Osteocyte (in vitro differentiated cells): ENCODE results near the gene RAP1GAP2. TPM values are rescaled to one million over a fixed set of nuclear protein-coding genes. Genes with fewer than 3 reads are reported as not detected.

Experiments used
- DNase-seq: peaks from one replicate; pipeline ENCODE4 v3.0.0; 2021; ENCODE audit warnings: mixed read lengths; ENCODE audit not compliant: unreplicated experiment; ENCODE audit errors: extremely low spot score
- H3K27ac Mint-ChIP-seq: one replicate; pipeline ENCODE4 v1.8.0; 2021; ENCODE audit warnings: mild to moderate bottlenecking, mixed read lengths; ENCODE audit not compliant: unreplicated experiment
- H3K27me3 Mint-ChIP-seq: one replicate; pipeline ENCODE4 v1.8.0; 2021; ENCODE audit warnings: mixed read lengths; ENCODE audit not compliant: unreplicated experiment
- H3K36me3 Mint-ChIP-seq: one replicate; pipeline ENCODE4 v1.8.0; 2021; ENCODE audit warnings: mixed read lengths; ENCODE audit not compliant: unreplicated experiment
- H3K4me1 Mint-ChIP-seq: one replicate; pipeline ENCODE4 v1.8.0; 2021; ENCODE audit warnings: mixed read lengths; ENCODE audit not compliant: unreplicated experiment
- H3K4me3 Mint-ChIP-seq: one replicate; pipeline ENCODE4 v1.8.0; 2021; ENCODE audit warnings: mild to moderate bottlenecking, moderate library complexity, mixed read lengths; ENCODE audit not compliant: unreplicated experiment
- H3K9me3 Mint-ChIP-seq: one replicate; pipeline ENCODE4 v1.8.0; 2021; ENCODE audit warnings: mixed read lengths; ENCODE audit not compliant: unreplicated experiment
- total RNA-seq: library from RNA; stranded (reverse); gene quantifications from 2 replicates; pipeline ENCODE4 v1.2.1, GENCODE V29; 2021
- TF ChIP-seq, protein P1 (sequence below): fragments of 200-600 bp; sonication (generic); IDR thresholded peaks from 2 replicates; pipeline ENCODE4 v1.5.0; 2021; ENCODE audit warnings: antibody characterized with exemption, mild to moderate bottlenecking, moderate library complexity

Gene RAP1GAP2
- total RNA-seq, 1 donor from 2014 or later, result 6.3 TPM

DNA sequence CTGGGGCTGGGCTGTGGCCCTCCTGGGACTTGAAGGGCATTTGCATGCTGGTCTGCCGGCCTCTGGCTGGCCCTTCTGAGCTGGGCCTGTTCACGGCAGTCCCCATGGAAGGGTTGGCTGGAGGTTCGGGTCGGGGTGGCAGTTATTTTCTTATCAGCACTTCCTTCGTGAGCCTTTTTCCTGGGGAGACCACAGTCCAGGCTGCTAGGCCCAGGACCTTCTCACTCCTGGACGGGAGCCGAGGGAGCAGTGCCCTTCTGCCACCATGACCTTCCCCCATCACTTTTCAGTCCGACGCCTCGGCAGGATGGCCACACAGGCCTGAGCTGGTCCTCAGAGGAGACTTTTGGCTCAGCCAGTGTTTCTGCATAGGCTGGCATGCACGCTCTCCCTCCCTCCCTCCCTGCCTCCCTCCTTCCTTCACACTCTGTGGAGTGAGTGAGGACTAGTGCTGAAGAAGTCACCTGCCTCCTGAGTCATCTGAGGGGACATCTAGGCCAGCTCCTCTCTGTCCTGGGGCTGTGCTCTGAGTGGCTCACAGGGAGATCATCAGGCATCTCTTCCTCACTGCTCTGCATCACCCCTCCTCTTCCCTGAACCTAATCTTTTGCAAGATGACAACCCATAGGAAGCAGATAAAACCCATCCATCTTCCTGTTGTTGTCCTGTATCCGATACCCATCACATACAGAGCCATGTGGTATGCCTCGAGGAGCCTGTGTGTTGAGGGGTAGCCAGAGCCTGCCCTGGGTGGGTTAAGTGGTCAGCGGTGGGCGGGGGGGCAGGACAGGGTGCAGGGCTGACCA is 109.7 kb downstream of the RAP1GAP2 start:
- H3K4me3 Mint-ChIP-seq, result no peak overlapping the region
- no peak overlapping the region for H3K27ac Mint-ChIP-seq
- no peak for DNase-seq
- peaks cover 5% of the 10 kb centered on the region for H3K9me3 Mint-ChIP-seq
- TF ChIP-seq, protein P1, sequence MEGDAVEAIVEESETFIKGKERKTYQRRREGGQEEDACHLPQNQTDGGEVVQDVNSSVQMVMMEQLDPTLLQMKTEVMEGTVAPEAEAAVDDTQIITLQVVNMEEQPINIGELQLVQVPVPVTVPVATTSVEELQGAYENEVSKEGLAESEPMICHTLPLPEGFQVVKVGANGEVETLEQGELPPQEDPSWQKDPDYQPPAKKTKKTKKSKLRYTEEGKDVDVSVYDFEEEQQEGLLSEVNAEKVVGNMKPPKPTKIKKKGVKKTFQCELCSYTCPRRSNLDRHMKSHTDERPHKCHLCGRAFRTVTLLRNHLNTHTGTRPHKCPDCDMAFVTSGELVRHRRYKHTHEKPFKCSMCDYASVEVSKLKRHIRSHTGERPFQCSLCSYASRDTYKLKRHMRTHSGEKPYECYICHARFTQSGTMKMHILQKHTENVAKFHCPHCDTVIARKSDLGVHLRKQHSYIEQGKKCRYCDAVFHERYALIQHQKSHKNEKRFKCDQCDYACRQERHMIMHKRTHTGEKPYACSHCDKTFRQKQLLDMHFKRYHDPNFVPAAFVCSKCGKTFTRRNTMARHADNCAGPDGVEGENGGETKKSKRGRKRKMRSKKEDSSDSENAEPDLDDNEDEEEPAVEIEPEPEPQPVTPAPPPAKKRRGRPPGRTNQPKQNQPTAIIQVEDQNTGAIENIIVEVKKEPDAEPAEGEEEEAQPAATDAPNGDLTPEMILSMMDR, result no peak
- no peaks in the 10 kb centered on the region for H3K36me3 Mint-ChIP-seq
- H3K4me1 Mint-ChIP-seq, result peaks cover 17% of the 10 kb centered on the region
- no peaks in the 10 kb centered on the region for H3K27me3 Mint-ChIP-seq

- Mint-ChIP-seq H3K4me1 (peaks cover 17% of the 10 kb centered on the region), H3K27ac (no peak overlapping the region), H3K27me3 (no peaks in the 10 kb centered on the region), H3K9me3 (peaks cover 5% of the 10 kb centered on the region), H3K4me3 (no peak overlapping the region), H3K36me3 (no peaks in the 10 kb centered on the region)
- TF ChIP-seq, protein P1, result no peak
- no peak for DNase-seq
Observed at GRCh38 chr17:2906901-2907300, 110.7 kb downstream of the RAP1GAP2 start.

DNA sequence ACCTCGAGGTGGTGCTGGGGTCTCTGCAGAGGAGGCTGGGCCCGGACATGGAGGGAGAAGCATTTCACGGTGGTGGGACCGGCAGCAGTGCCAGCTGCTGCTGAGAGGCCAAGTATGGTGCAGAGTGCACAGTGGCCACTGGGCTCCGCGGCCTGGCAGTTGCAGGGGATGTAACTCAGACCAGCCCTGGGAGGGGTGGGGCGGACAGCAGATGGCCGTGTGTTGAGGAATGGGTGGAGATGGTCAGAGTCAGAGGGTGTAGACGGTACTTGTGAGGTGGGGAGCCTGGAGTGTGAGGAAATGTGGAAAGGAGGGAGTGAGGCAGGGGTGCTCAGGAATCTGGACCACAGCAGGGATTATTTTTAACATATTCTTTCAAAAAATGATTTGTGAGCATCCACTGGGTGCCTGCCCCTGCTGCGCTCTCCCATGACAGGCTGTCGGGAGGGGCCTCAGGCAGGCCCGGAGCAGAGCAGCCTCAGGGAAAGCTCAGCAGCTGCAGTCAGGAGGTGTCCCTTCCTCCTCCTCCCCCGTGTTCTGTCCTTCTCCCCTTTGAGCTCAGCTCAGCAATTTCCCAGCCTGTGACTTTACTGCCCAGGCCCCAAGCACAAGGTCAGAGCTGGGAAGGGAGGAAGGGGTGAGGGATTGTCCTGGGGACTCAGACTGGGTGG is 113.1 kb downstream of the RAP1GAP2 start:
- Mint-ChIP-seq H3K4me1 (peaks cover 17% of the 10 kb centered on the region), H3K27me3 (no peaks in the 10 kb centered on the region), H3K27ac (no peak overlapping the region), H3K4me3 (no peak overlapping the region), H3K36me3 (no peaks in the 10 kb centered on the region), H3K9me3 (peaks cover 5% of the 10 kb centered on the region)
- TF ChIP-seq, protein P1, result no peak
- no peak for DNase-seq

DNA sequence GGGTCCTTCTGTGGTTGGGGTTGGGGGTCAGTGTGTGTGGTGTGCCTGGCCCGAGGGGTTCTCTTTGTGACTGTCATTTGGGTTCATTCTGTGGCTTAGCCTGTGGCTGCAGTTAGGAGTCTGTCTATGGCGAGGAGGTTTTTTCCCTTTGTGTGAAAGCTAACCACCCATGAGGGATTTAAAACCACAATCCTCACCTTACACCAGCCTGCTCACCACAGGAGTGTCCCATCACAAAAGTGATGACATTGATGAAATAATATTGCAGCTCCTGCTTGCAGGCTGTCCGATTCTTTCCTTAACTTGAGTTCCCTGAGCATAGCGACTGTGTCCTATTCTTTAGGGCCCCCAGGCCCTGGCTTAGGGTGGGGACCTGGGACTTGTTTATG is 113.6 kb downstream of the RAP1GAP2 start:
- no peak for DNase-seq
- TF ChIP-seq, protein P1, result no peak
- Mint-ChIP-seq H3K27me3 (no peaks in the 10 kb centered on the region), H3K36me3 (no peaks in the 10 kb centered on the region), H3K9me3 (peaks cover 5% of the 10 kb centered on the region), H3K27ac (no peak overlapping the region), H3K4me3 (no peak overlapping the region), H3K4me1 (peaks cover 17% of the 10 kb centered on the region)

DNA sequence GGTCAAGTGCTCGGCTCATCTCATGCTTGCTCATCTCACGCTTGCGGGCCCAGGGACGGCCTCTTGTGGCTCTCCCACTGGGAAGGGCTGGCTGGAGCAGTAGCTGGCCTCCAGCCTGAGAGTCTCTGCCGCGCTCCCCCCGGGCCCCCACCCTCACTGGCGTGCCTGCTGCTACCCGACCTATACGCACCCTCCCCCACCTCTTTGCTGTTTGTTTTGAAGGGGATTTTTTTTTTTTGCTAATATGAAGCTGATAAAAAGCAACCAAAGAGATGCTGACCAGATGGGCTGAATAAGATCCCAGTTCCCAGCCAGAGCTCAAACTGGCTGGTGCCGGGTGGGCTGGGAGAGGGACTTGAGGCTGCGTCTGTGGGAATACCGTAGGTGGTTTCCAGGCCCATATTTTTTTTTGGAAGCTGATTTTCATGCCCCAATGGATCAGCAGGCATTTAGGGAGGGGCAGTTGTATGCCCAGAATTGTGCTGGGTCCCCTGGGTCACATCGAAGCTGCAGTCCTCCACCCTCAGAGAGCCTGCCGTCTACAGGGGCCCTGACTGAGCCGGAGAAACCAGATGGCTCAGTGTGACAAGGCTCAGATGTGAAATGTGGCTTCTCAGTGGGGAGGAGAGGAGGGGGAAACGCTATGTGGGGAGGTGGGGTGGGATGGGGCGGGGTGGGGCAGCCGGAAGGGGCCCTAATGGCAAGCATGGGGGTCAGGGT is 115.0 kb downstream of the RAP1GAP2 start:
- no peak for DNase-seq
- H3K27ac Mint-ChIP-seq, result no peak overlapping the region
- TF ChIP-seq, protein P1, result no peak

More for the DNA sequence above, 115.0 kb downstream of the RAP1GAP2 start:
- no peaks in the 10 kb centered on the region for H3K36me3 Mint-ChIP-seq
- H3K9me3 Mint-ChIP-seq, result peaks cover 5% of the 10 kb centered on the region
- H3K27me3 Mint-ChIP-seq, result no peaks in the 10 kb centered on the region
- peaks cover 17% of the 10 kb centered on the region for H3K4me1 Mint-ChIP-seq
- H3K4me3 Mint-ChIP-seq, result no peak overlapping the region
